Ammon's horn (tissue), 1 donor: ENCODE results near the gene PEX5L.

Source experiments
- DNase-seq: peaks from one replicate; pipeline ENCODE4 v3.0.0-alpha.2; 2016; ENCODE audit warnings: low spot score

PEX5L gene

GRCh38 chr3:179771797-179772196 lies 264.9 kb downstream of the PEX5L start:
- no peak for DNase-seq

GRCh38 chr3:179769411-179770247 lies 267.1 kb downstream of the PEX5L start:
- no peak for DNase-seq

DNA sequence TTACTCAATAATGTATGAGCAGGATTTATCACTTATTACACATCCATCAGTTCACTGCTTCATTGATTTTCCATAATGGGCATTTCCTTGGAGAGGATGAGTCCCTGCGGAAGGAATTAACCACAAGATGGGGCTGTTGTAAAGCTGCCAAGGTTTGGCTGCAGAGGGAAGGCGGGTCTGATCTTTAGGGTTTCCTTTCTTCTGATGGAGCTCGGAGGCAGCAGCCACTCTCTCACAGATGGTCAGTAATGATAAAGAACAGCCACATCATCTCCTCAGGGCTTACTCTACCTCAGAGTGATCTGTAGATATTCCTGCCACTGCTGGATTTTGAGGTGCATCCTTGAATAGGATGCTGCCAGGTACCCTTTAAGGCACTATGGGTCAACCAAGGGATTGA lies 268.7 kb downstream of the PEX5L start:
- DNase-seq: peak; percentile 58

GRCh38 chr3:179766416-179767133 lies 270.2 kb downstream of the PEX5L start:
- no peak for DNase-seq

DNA sequence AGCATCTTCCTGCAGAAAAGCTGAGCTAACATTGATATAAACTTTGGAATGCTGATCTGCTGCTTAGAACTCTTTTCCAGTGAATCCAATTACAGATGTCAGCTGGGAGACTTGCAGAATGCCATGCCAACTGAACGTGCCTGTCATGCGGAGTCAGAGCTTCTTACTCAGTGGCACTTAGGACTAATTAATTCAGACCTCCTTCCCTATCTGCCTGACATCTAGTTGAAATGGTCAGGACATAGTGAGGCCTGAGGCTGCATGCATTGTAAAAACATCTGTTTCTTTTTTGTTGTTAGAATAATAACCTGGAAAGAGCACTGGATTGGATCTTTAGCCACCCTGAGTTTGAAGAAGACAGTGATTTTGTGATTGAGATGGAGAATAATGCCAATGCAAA lies 271.3 kb downstream of the PEX5L start:
- no peak for DNase-seq

- no peak for DNase-seq
Measured at GRCh38 chr3:179760944-179761343, 275.8 kb downstream of the PEX5L start.

DNA sequence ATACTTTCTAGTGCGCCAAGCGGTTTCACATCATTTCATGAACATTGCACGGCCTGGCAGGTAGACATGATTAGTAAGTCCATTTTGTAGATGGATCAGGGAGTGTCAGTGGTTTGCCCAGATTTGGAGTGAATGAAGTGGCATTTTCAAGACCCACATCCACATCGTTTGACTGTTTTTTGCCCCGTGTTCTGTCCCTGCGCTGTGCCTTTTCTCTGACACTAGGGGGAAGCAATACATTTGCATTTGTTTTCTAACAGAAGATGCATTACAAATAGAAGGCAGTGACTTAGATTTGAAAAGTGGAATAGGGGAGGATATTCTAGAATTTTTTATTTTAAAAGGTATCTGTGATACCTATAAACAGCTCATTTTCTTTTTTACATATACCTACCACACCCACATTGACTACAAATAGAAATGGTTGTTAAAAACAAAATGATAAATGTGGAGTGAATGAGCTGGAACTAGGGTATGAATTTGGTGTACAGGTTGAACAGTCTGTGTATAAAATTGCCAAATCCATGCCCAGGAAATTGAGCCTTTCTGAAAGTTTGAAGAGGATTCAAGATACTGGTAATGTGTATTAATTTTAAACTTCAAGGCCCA lies 285.9 kb downstream of the PEX5L start:
- DNase-seq: peak; percentile 46

DNA sequence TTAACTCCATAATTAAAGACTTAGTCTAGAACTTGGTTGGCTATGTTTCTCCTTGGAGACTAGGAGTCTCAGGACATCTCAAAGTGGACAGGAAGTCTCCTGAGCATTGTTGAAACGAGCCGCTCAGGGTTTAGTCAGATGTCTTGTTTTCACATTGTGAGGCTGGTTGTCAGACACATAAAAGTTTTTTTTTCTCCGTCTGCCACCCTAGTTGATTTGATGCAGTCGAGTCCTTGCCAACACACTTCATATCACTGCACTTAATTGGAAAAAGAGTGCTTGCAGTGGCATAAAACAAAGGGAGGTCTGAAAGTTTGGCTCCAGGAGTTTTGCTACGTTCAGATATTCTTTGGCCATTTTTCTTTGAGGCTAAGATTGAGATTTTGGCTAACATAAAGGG lies 291.0 kb downstream of the PEX5L start:
- no peak for DNase-seq

DNA sequence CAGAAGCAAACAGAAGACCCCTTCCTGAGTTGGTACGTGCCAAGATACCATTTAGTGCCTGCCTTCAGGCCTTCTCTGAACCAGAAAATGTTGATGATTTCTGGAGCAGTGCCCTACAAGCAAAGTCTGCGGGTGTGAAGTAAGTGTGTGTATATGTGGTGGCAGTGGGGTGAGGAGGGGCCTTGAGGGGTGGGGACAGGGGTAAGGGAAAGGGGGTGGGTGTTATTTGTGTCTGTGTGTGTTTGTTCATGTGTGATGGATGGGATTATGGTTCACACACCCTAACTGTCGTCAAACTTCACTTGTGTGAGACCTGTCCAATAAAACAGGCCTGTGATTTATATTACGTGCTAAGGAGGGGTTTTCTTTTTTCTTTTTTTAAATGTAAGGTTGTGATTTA lies 291.7 kb downstream of the PEX5L start:
- no peak for DNase-seq
